NT2/D1 (cell line): ENCODE data around the gene YTHDC1.

Experiments
- SUZ12 ChIP-seq: IDR thresholded peaks from 2 replicates; pipeline ENCODE4 v1.6.1; 2011; ENCODE audit not compliant: insufficient read length, insufficient read depth; ENCODE audit errors: extremely low read depth
- YY1 ChIP-seq: IDR thresholded peaks from 2 replicates; pipeline ENCODE4 v1.6.1; 2011; ENCODE audit not compliant: insufficient read length, insufficient read depth
- ZNF274 ChIP-seq: IDR thresholded peaks from 2 replicates; pipeline ENCODE4 v1.6.1; 2011; ENCODE audit warnings: mild to moderate bottlenecking, low read depth, low read length

DNA sequence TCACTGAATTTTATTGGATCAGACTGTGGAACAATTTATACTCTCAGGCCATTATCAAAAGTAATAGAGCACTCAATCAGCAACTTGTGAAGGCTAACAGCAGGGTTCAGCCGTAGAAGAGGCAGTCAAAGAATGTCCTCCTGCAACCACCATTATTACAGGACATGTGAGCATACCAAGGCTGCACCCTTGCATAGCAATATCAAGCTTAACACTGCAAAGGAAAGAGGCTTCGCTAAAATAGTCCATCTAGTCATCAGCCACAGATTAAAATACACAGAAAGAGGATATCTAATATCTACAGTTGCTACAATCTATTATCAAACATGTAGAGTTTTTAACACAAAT, 61.5 kb downstream of the YTHDC1 start:
- TF ChIP-seq SUZ12, result no peak
- no peak for TF ChIP-seq ZNF274
- TF ChIP-seq YY1, result no peak
